Mononuclear cell (primary cell): ENCODE data around the gene STAC3. TPM values are rescaled to one million over a fixed set of nuclear protein-coding genes. Genes with fewer than 3 reads are reported as not detected.

Source experiments
- H3K27me3 ChIP-seq: 2 replicates; pipeline ENCODE4 v1.6.0; 2011; ENCODE audit warnings: low read length, control low read depth; ENCODE audit not compliant: insufficient read depth
- H3K4me1 ChIP-seq: 2 replicates; pipeline ENCODE4 v1.5.1; 2011; ENCODE audit warnings: mild to moderate bottlenecking, low read length, control low read depth; ENCODE audit not compliant: insufficient read depth
- H3K4me3 ChIP-seq: 2 replicates; pipeline ENCODE4 v1.5.1; 2011; ENCODE audit warnings: mild to moderate bottlenecking, low read length, moderate library complexity
- H3K9me3 ChIP-seq: 2 replicates; pipeline ENCODE4 v1.5.1; 2011; ENCODE audit warnings: low read depth, mild to moderate bottlenecking, control low read depth, low read length
- total RNA-seq: library from RNA; depleted of rRNA; stranded (reverse); fragments of >200 nt; gene quantifications from one replicate; pipeline ENCODE4 v1.2.3, GENCODE V29; 2012

The STAC3 gene
- total RNA-seq, 1 donor = 3.1 TPM

- H3K27me3 ChIP-seq = no peaks in the 10 kb centered on the region
- no peaks in the 10 kb centered on the region for H3K4me1 ChIP-seq
- H3K4me3 ChIP-seq = no peak overlapping the region
- H3K9me3 ChIP-seq = no peaks in the 10 kb centered on the region
Observed at GRCh38 chr12:57262126-57262822, 11.3 kb upstream of the STAC3 start.

- Histone ChIP-seq H3K4me1 (no peaks in the 10 kb centered on the region), H3K27me3 (no peaks in the 10 kb centered on the region), H3K9me3 (no peaks in the 10 kb centered on the region), H3K4me3 (no peak overlapping the region)
Observed at GRCh38 chr12:57261428-57261865, 10.5 kb upstream of the STAC3 start.

- Histone ChIP-seq H3K27me3 (no peaks in the 10 kb centered on the region), H3K4me1 (no peaks in the 10 kb centered on the region), H3K4me3 (no peak overlapping the region), H3K9me3 (no peaks in the 10 kb centered on the region)
Observed at GRCh38 chr12:57260366-57260765, 9.4 kb upstream of the STAC3 start.

- no peaks in the 10 kb centered on the region for H3K27me3 ChIP-seq
- no peaks in the 10 kb centered on the region for H3K4me1 ChIP-seq
- H3K4me3 ChIP-seq = no peak overlapping the region
- H3K9me3 ChIP-seq = no peaks in the 10 kb centered on the region
Observed at GRCh38 chr12:57258977-57259970, 8.3 kb upstream of the STAC3 start.

- H3K27me3 ChIP-seq = no peaks in the 10 kb centered on the region
Observed at GRCh38 chr12:57255916-57256315, 4.9 kb upstream of the STAC3 start.

GRCh38 chr12:57254506-57255280 is 3.7 kb upstream of the STAC3 start:
- no peaks in the 10 kb centered on the region for H3K9me3 ChIP-seq
- H3K4me1 ChIP-seq = no peaks in the 10 kb centered on the region
- H3K27me3 ChIP-seq = no peaks in the 10 kb centered on the region
- H3K4me3 ChIP-seq = no peak overlapping the region

More at GRCh38 chr12:57255916-57256315, 4.9 kb upstream of the STAC3 start:
- Histone ChIP-seq H3K4me3 (no peak overlapping the region), H3K9me3 (no peaks in the 10 kb centered on the region), H3K4me1 (no peaks in the 10 kb centered on the region)

- H3K27me3 ChIP-seq = no peaks in the 10 kb centered on the region
- H3K4me3 ChIP-seq = no peak overlapping the region
- H3K4me1 ChIP-seq = peaks cover 10% of the 10 kb centered on the region
- no peaks in the 10 kb centered on the region for H3K9me3 ChIP-seq
Observed at GRCh38 chr12:57250541-57250940, 446 bp downstream of the STAC3 start.

GRCh38 chr12:57248934-57249742 is 1.8 kb downstream of the STAC3 start:
- Histone ChIP-seq H3K4me3 (no peak overlapping the region), H3K4me1 (peaks cover 11% of the 10 kb centered on the region), H3K9me3 (no peaks in the 10 kb centered on the region), H3K27me3 (no peaks in the 10 kb centered on the region)

- Histone ChIP-seq H3K4me3 (no peak overlapping the region), H3K9me3 (no peaks in the 10 kb centered on the region), H3K4me1 (peaks cover 32% of the 10 kb centered on the region), H3K27me3 (peaks cover 7% of the 10 kb centered on the region)
Observed at GRCh38 chr12:57247041-57247440, 3.9 kb downstream of the STAC3 start.

GRCh38 chr12:57244312-57244696 is 6.7 kb downstream of the STAC3 start:
- no peaks in the 10 kb centered on the region for H3K9me3 ChIP-seq
- H3K4me3 ChIP-seq = no peak overlapping the region
- H3K27me3 ChIP-seq = peaks cover 34% of the 10 kb centered on the region
- H3K4me1 ChIP-seq = peaks cover 58% of the 10 kb centered on the region

GRCh38 chr12:57243521-57244311 is 7.3 kb downstream of the STAC3 start:
- H3K4me1 ChIP-seq = peaks cover 60% of the 10 kb centered on the region
- H3K4me3 ChIP-seq = no peak overlapping the region
- peaks cover 38% of the 10 kb centered on the region for H3K27me3 ChIP-seq

GRCh38 chr12:57242691-57243454 is 8.1 kb downstream of the STAC3 start:
- Histone ChIP-seq H3K9me3 (no peaks in the 10 kb centered on the region), H3K27me3 (peaks cover 46% of the 10 kb centered on the region), H3K4me1 (peaks cover 64% of the 10 kb centered on the region), H3K4me3 (no peak overlapping the region)

More at GRCh38 chr12:57243521-57244311, 7.3 kb downstream of the STAC3 start:
- no peaks in the 10 kb centered on the region for H3K9me3 ChIP-seq

GRCh38 chr12:57242329-57242690 is 8.7 kb downstream of the STAC3 start:
- H3K4me3 ChIP-seq = no peak overlapping the region
- H3K27me3 ChIP-seq = peaks cover 52% of the 10 kb centered on the region
- H3K9me3 ChIP-seq = no peaks in the 10 kb centered on the region
- peaks cover 68% of the 10 kb centered on the region for H3K4me1 ChIP-seq
